Activated T-cell treated with anti-CD3 and anti-CD28 coated beads, Interleukin-2, amount 50 U/mL, for 72 hours (primary cell): Measurements from ENCODE around the gene OR52L1. TPM values are rescaled to one million over a fixed set of nuclear protein-coding genes. Genes with fewer than 3 reads are reported as not detected.
"Not testable (repeated sequence)": the region's sequence is repeated elsewhere in the genome, so short reads cannot be mapped to it uniquely, and the experiment has no call there.

Experiments used
- ATAC-seq, 2 donors: fragments of 150-1000 bp; cut with Tn5 transposase; replicated peaks in 1 of 2; 2 replicates each; pipeline ENCODE4 v1.10.0; 2021; ENCODE audit warnings: moderate library complexity in 2 of 2, mild to moderate bottlenecking in 1 of 2
- DNase-seq, 2 donors: peaks; one replicate each; pipeline ENCODE4 v3.0.0; 2021 to 2022; ENCODE audit warnings: mixed read lengths in 1 of 2
- H3K27ac Mint-ChIP-seq: one replicate; pipeline ENCODE4 v1.8.0; 2022; ENCODE audit warnings: mild to moderate bottlenecking, moderate library complexity, mixed read lengths
- H3K27me3 Mint-ChIP-seq: one replicate; pipeline ENCODE4 v1.8.0; 2022; ENCODE audit warnings: low read depth, mixed read lengths
- H3K36me3 Mint-ChIP-seq, 2 donors: one replicate each; pipeline ENCODE4 v1.8.0; 2022; ENCODE audit warnings: mixed read lengths in 2 of 2, mild to moderate bottlenecking in 1 of 2; ENCODE audit not compliant: insufficient read depth in 2 of 2
- H3K4me1 Mint-ChIP-seq: one replicate; pipeline ENCODE4 v1.8.0; 2022; ENCODE audit warnings: low read depth, mixed read lengths
- H3K4me3 Mint-ChIP-seq, 2 donors: one replicate each; pipeline ENCODE4 v1.8.0; 2022; ENCODE audit warnings: mild to moderate bottlenecking in 2 of 2, mixed read lengths in 2 of 2, moderate library complexity in 2 of 2
- H3K9me3 Mint-ChIP-seq, 2 donors: one replicate each; pipeline ENCODE4 v1.8.0; 2022; ENCODE audit warnings: mixed read lengths in 2 of 2
- total RNA-seq, 2 donors: library from RNA; stranded (reverse); gene quantifications; one replicate each; pipeline ENCODE4 v1.2.3, GENCODE V29; 2022

Gene OR52L1
- total RNA-seq, 2 donors from 2014 or later, result not detected

GRCh38 chr11:5989203-5989602 is 2.4 kb upstream of the OR52L1 start:
- Mint-ChIP-seq H3K27ac (no peak overlapping the region), H3K4me3 (no peak overlapping the region), H3K36me3 (no peaks in the 10 kb centered on the region), H3K27me3 (peaks cover 12% of the 10 kb centered on the region), H3K9me3 (peaks cover 0 to 2% of the 10 kb centered on the region in 2 donors), H3K4me1 (no peaks in the 10 kb centered on the region)
- ATAC-seq (no peak), DNase-seq (no peak)

- Mint-ChIP-seq H3K4me1 (no peaks in the 10 kb centered on the region), H3K36me3 (no peaks in the 10 kb centered on the region), H3K9me3 (peaks cover 3 to 7% of the 10 kb centered on the region in 2 donors), H3K4me3 (no peak overlapping the region), H3K27me3 (peaks cover 21% of the 10 kb centered on the region), H3K27ac (peak overlapping the region; percentile 10)
- ATAC-seq, result no peak
- DNase-seq, result no peak
Measured at GRCh38 chr11:5983443-5983842, 3.3 kb downstream of the OR52L1 start.

- H3K36me3 Mint-ChIP-seq, result no peaks in the 10 kb centered on the region
- DNase-seq, result no peak
- H3K4me1 Mint-ChIP-seq, result no peaks in the 10 kb centered on the region
- H3K9me3 Mint-ChIP-seq, result peaks cover 0 to under 1% of the 10 kb centered on the region in 2 donors
- no peak overlapping the region for H3K4me3 Mint-ChIP-seq
- no peaks in the 10 kb centered on the region for H3K27me3 Mint-ChIP-seq
- ATAC-seq, result no peak
- no peak overlapping the region for H3K27ac Mint-ChIP-seq
Measured at GRCh38 chr11:5973530-5973929, 13.3 kb downstream of the OR52L1 start.

- Mint-ChIP-seq H3K4me3 (no peak within 1 kb of the TSS), H3K27me3 (no peaks in the 10 kb centered on the region), H3K27ac (no peak within 1 kb of the TSS), H3K4me1 (no peaks in the 10 kb centered on the region), H3K9me3 (no peaks in the 10 kb centered on the region), H3K36me3 (peaks cover 0 to 1% of the 10 kb centered on the region in 2 donors)
- DNase-seq, result no peak
- no peak for ATAC-seq
Measured at GRCh38 chr11:5968394-5968793, 18.4 kb downstream of the OR52L1 start, which contains the start of gene OR56A5. Gene OR56A5 (minus strand): TSS chr11:5968494. CDS start chr11:5968494, 0 bp downstream.

GRCh38 chr11:5967708-5968107 is 19.1 kb downstream of the OR52L1 start:
- no peak for DNase-seq
- no peaks in the 10 kb centered on the region for H3K4me1 Mint-ChIP-seq
- peaks cover 2 to 4% of the 10 kb centered on the region in 2 donors for H3K9me3 Mint-ChIP-seq
- H3K27me3 Mint-ChIP-seq, result no peaks in the 10 kb centered on the region
- peaks cover 3 to 4% of the 10 kb centered on the region in 2 donors for H3K36me3 Mint-ChIP-seq
- no peak overlapping the region for H3K4me3 Mint-ChIP-seq
- no peak overlapping the region for H3K27ac Mint-ChIP-seq
- no peak for ATAC-seq

GRCh38 chr11:5966958-5967357 is 19.8 kb downstream of the OR52L1 start:
- no peak overlapping the region for H3K4me3 Mint-ChIP-seq
- H3K27me3 Mint-ChIP-seq, result no peaks in the 10 kb centered on the region
- DNase-seq, result no peak
- no peaks in the 10 kb centered on the region for H3K4me1 Mint-ChIP-seq
- peaks cover 3 to 4% of the 10 kb centered on the region in 2 donors for H3K36me3 Mint-ChIP-seq
- H3K27ac Mint-ChIP-seq, result no peak overlapping the region
- peaks cover 2 to 5% of the 10 kb centered on the region in 2 donors for H3K9me3 Mint-ChIP-seq
- no peak for ATAC-seq

GRCh38 chr11:5960704-5961320 is 26.0 kb downstream of the OR52L1 start:
- H3K27ac Mint-ChIP-seq, H3K9me3 Mint-ChIP-seq, ATAC-seq, H3K36me3 Mint-ChIP-seq, H3K27me3 Mint-ChIP-seq, H3K4me1 Mint-ChIP-seq, H3K4me3 Mint-ChIP-seq, DNase-seq: not testable (repeated sequence)

- Mint-ChIP-seq H3K36me3 (no peaks in the 10 kb centered on the region), H3K4me1 (no peaks in the 10 kb centered on the region), H3K27ac (no peak overlapping the region), H3K9me3 (peaks cover 0 to 2% of the 10 kb centered on the region in 2 donors), H3K27me3 (no peaks in the 10 kb centered on the region), H3K4me3 (no peak overlapping the region)
- no peak for ATAC-seq
- DNase-seq, result no peak
Measured at GRCh38 chr11:5955586-5955985, 31.2 kb downstream of the OR52L1 start.

- H3K4me3 Mint-ChIP-seq, result no peak within 1 kb of the TSS
- no peak for DNase-seq
- no peaks in the 10 kb centered on the region for H3K9me3 Mint-ChIP-seq
- H3K36me3 Mint-ChIP-seq, result no peaks in the 10 kb centered on the region
- ATAC-seq, result no peak
- H3K4me1 Mint-ChIP-seq, result no peaks in the 10 kb centered on the region
- peaks cover 20% of the 10 kb centered on the region for H3K27me3 Mint-ChIP-seq
- no peak within 1 kb of the TSS for H3K27ac Mint-ChIP-seq
Measured at GRCh38 chr11:5941951-5942350, 44.8 kb downstream of the OR52L1 start, which contains the start of gene OR56A3. Gene OR56A3 (plus strand): TSS chr11:5942251. CDS start chr11:5947347, 5,096 bp downstream.

GRCh38 chr11:5940748-5941147 is 46.0 kb downstream of the OR52L1 start:
- no peak overlapping the region for H3K4me3 Mint-ChIP-seq
- H3K27me3 Mint-ChIP-seq, result peaks cover 20% of the 10 kb centered on the region
- H3K36me3 Mint-ChIP-seq, result no peaks in the 10 kb centered on the region
- no peak for ATAC-seq
- H3K27ac Mint-ChIP-seq, result no peak overlapping the region
- no peaks in the 10 kb centered on the region for H3K4me1 Mint-ChIP-seq
- DNase-seq, result no peak
- peaks cover 0 to 3% of the 10 kb centered on the region in 2 donors for H3K9me3 Mint-ChIP-seq

- Mint-ChIP-seq H3K27me3 (peaks cover 13% of the 10 kb centered on the region), H3K9me3 (peaks cover 0 to 3% of the 10 kb centered on the region in 2 donors), H3K4me3 (peak overlapping the region in 1 of 2 donors; percentile 1), H3K27ac (no peak overlapping the region), H3K36me3 (no peaks in the 10 kb centered on the region), H3K4me1 (no peaks in the 10 kb centered on the region)
- DNase-seq, result no peak
- ATAC-seq, result no peak
Measured at GRCh38 chr11:5938603-5938965, 48.2 kb downstream of the OR52L1 start.

- ATAC-seq (no peak), DNase-seq (no peak)
- Mint-ChIP-seq H3K36me3 (no peaks in the 10 kb centered on the region), H3K4me1 (no peaks in the 10 kb centered on the region), H3K27ac (no peak overlapping the region), H3K27me3 (peaks cover 13% of the 10 kb centered on the region), H3K4me3 (peak overlapping the region in 1 of 2 donors; percentile 1), H3K9me3 (peaks cover 0 to 3% of the 10 kb centered on the region in 2 donors)
Measured at GRCh38 chr11:5937868-5938602, 48.8 kb downstream of the OR52L1 start.
